Measurements from ENCODE around the gene CCDC172.

Gene CCDC172

GRCh38 chr10:116324227-116324950 is at the start of gene CCDC172:
TSS of gene CCDC172 (plus strand) at chr10:116324448. CDS start at chr10:116325012, 564 bp downstream.
- no peaks in the 10 kb centered on the region for H3K36me3 ChIP-seq (ENCODE audit: control insufficient read depth, insufficient read depth, low read length)
- no peaks in the 10 kb centered on the region for H3K9me3 ChIP-seq (ENCODE audit: control insufficient read depth, low read length)
- H3K27me3 ChIP-seq (ENCODE audit: control insufficient read depth, insufficient read depth, low read length), result no peaks in the 10 kb centered on the region
- no peaks in the 10 kb centered on the region for H3K4me1 ChIP-seq (ENCODE audit: control insufficient read depth, insufficient read depth, low read length)
- H3K4me3 ChIP-seq (ENCODE audit: low read length), result no peak within 1 kb of the TSS
- no peak within 1 kb of the TSS for H3K9ac ChIP-seq (ENCODE audit: low read length)

GRCh38 chr10:116276981-116277380 is 47.3 kb upstream of the CCDC172 start:
- Histone ChIP-seq H3K36me3 (ENCODE audit: control insufficient read depth, insufficient read depth, low read length) (no peaks in the 10 kb centered on the region), H3K27me3 (ENCODE audit: control insufficient read depth, insufficient read depth, low read length) (peaks cover 35% of the 10 kb centered on the region), H3K4me3 (ENCODE audit: low read length) (no peak overlapping the region), H3K4me1 (ENCODE audit: control insufficient read depth, insufficient read depth, low read length) (peaks cover 11% of the 10 kb centered on the region), H3K9me3 (ENCODE audit: control insufficient read depth, low read length) (no peaks in the 10 kb centered on the region), H3K9ac (ENCODE audit: low read length) (no peak overlapping the region)

GRCh38 chr10:116278846-116279245 is 45.4 kb upstream of the CCDC172 start:
- Histone ChIP-seq H3K27me3 (ENCODE audit: control insufficient read depth, insufficient read depth, low read length) (peaks cover 19% of the 10 kb centered on the region), H3K4me3 (ENCODE audit: low read length) (no peak overlapping the region), H3K9ac (ENCODE audit: low read length) (no peak overlapping the region), H3K36me3 (ENCODE audit: control insufficient read depth, insufficient read depth, low read length) (no peaks in the 10 kb centered on the region), H3K9me3 (ENCODE audit: control insufficient read depth, low read length) (no peaks in the 10 kb centered on the region), H3K4me1 (ENCODE audit: control insufficient read depth, insufficient read depth, low read length) (peaks cover under 1% of the 10 kb centered on the region)

GRCh38 chr10:116281775-116282174 is 42.5 kb upstream of the CCDC172 start:
- Histone ChIP-seq H3K9ac (ENCODE audit: low read length) (no peak overlapping the region), H3K27me3 (ENCODE audit: control insufficient read depth, insufficient read depth, low read length) (no peaks in the 10 kb centered on the region)

GRCh38 chr10:116286626-116287200 is 37.5 kb upstream of the CCDC172 start:
- no peaks in the 10 kb centered on the region for H3K36me3 ChIP-seq (ENCODE audit: control insufficient read depth, insufficient read depth, low read length)
- no peaks in the 10 kb centered on the region for H3K4me1 ChIP-seq (ENCODE audit: control insufficient read depth, insufficient read depth, low read length)
- no peak overlapping the region for H3K4me3 ChIP-seq (ENCODE audit: low read length)
- H3K9ac ChIP-seq (ENCODE audit: low read length), result no peak overlapping the region
- no peaks in the 10 kb centered on the region for H3K27me3 ChIP-seq (ENCODE audit: control insufficient read depth, insufficient read depth, low read length)
- no peaks in the 10 kb centered on the region for H3K9me3 ChIP-seq (ENCODE audit: control insufficient read depth, low read length)

More at GRCh38 chr10:116281775-116282174, 42.5 kb upstream of the CCDC172 start:
- Histone ChIP-seq H3K36me3 (ENCODE audit: control insufficient read depth, insufficient read depth, low read length) (no peaks in the 10 kb centered on the region), H3K4me1 (ENCODE audit: control insufficient read depth, insufficient read depth, low read length) (no peaks in the 10 kb centered on the region), H3K9me3 (ENCODE audit: control insufficient read depth, low read length) (no peaks in the 10 kb centered on the region), H3K4me3 (ENCODE audit: low read length) (no peak overlapping the region)

GRCh38 chr10:116287906-116288501 is 36.2 kb upstream of the CCDC172 start:
- Histone ChIP-seq H3K36me3 (ENCODE audit: control insufficient read depth, insufficient read depth, low read length) (no peaks in the 10 kb centered on the region), H3K9ac (ENCODE audit: low read length) (no peak overlapping the region), H3K4me1 (ENCODE audit: control insufficient read depth, insufficient read depth, low read length) (no peaks in the 10 kb centered on the region), H3K4me3 (ENCODE audit: low read length) (no peak overlapping the region), H3K9me3 (ENCODE audit: control insufficient read depth, low read length) (no peaks in the 10 kb centered on the region), H3K27me3 (ENCODE audit: control insufficient read depth, insufficient read depth, low read length) (no peaks in the 10 kb centered on the region)

- Histone ChIP-seq H3K9ac (ENCODE audit: low read length) (no peak overlapping the region), H3K9me3 (ENCODE audit: control insufficient read depth, low read length) (no peaks in the 10 kb centered on the region), H3K27me3 (ENCODE audit: control insufficient read depth, insufficient read depth, low read length) (no peaks in the 10 kb centered on the region), H3K4me1 (ENCODE audit: control insufficient read depth, insufficient read depth, low read length) (no peaks in the 10 kb centered on the region), H3K4me3 (ENCODE audit: low read length) (no peak overlapping the region), H3K36me3 (ENCODE audit: control insufficient read depth, insufficient read depth, low read length) (no peaks in the 10 kb centered on the region)
Measured at GRCh38 chr10:116289652-116290051, 34.6 kb upstream of the CCDC172 start.

- no peaks in the 10 kb centered on the region for H3K4me1 ChIP-seq (ENCODE audit: control insufficient read depth, insufficient read depth, low read length)
- H3K27me3 ChIP-seq (ENCODE audit: control insufficient read depth, insufficient read depth, low read length), result no peaks in the 10 kb centered on the region
- no peaks in the 10 kb centered on the region for H3K36me3 ChIP-seq (ENCODE audit: control insufficient read depth, insufficient read depth, low read length)
- H3K9me3 ChIP-seq (ENCODE audit: control insufficient read depth, low read length), result no peaks in the 10 kb centered on the region
- no peak overlapping the region for H3K9ac ChIP-seq (ENCODE audit: low read length)
- H3K4me3 ChIP-seq (ENCODE audit: low read length), result no peak overlapping the region
Measured at GRCh38 chr10:116292493-116292892, 31.8 kb upstream of the CCDC172 start.

GRCh38 chr10:116296291-116296721 is 27.9 kb upstream of the CCDC172 start:
- Histone ChIP-seq H3K36me3 (ENCODE audit: control insufficient read depth, insufficient read depth, low read length) (no peaks in the 10 kb centered on the region), H3K9ac (ENCODE audit: low read length) (no peak overlapping the region), H3K4me1 (ENCODE audit: control insufficient read depth, insufficient read depth, low read length) (no peaks in the 10 kb centered on the region), H3K9me3 (ENCODE audit: control insufficient read depth, low read length) (no peaks in the 10 kb centered on the region), H3K27me3 (ENCODE audit: control insufficient read depth, insufficient read depth, low read length) (no peaks in the 10 kb centered on the region), H3K4me3 (ENCODE audit: low read length) (no peak overlapping the region)

- Histone ChIP-seq H3K27me3 (ENCODE audit: control insufficient read depth, insufficient read depth, low read length) (no peaks in the 10 kb centered on the region), H3K9me3 (ENCODE audit: control insufficient read depth, low read length) (no peaks in the 10 kb centered on the region), H3K4me1 (ENCODE audit: control insufficient read depth, insufficient read depth, low read length) (no peaks in the 10 kb centered on the region)
Measured at GRCh38 chr10:116298586-116298985, 25.7 kb upstream of the CCDC172 start.

GRCh38 chr10:116300542-116300941 is 23.7 kb upstream of the CCDC172 start:
- Histone ChIP-seq H3K4me3 (ENCODE audit: low read length) (no peak overlapping the region), H3K27me3 (ENCODE audit: control insufficient read depth, insufficient read depth, low read length) (no peaks in the 10 kb centered on the region), H3K9me3 (ENCODE audit: control insufficient read depth, low read length) (no peaks in the 10 kb centered on the region), H3K4me1 (ENCODE audit: control insufficient read depth, insufficient read depth, low read length) (no peaks in the 10 kb centered on the region), H3K36me3 (ENCODE audit: control insufficient read depth, insufficient read depth, low read length) (no peaks in the 10 kb centered on the region), H3K9ac (ENCODE audit: low read length) (no peak overlapping the region)

More at GRCh38 chr10:116298586-116298985, 25.7 kb upstream of the CCDC172 start:
- Histone ChIP-seq H3K9ac (ENCODE audit: low read length) (no peak overlapping the region), H3K4me3 (ENCODE audit: low read length) (no peak overlapping the region), H3K36me3 (ENCODE audit: control insufficient read depth, insufficient read depth, low read length) (no peaks in the 10 kb centered on the region)

- H3K9me3 ChIP-seq (ENCODE audit: control insufficient read depth, low read length), result no peaks in the 10 kb centered on the region
- H3K4me1 ChIP-seq (ENCODE audit: control insufficient read depth, insufficient read depth, low read length), result no peaks in the 10 kb centered on the region
- no peaks in the 10 kb centered on the region for H3K36me3 ChIP-seq (ENCODE audit: control insufficient read depth, insufficient read depth, low read length)
- no peak overlapping the region for H3K4me3 ChIP-seq (ENCODE audit: low read length)
- no peak overlapping the region for H3K9ac ChIP-seq (ENCODE audit: low read length)
- no peaks in the 10 kb centered on the region for H3K27me3 ChIP-seq (ENCODE audit: control insufficient read depth, insufficient read depth, low read length)
Measured at GRCh38 chr10:116304923-116305322, 19.3 kb upstream of the CCDC172 start.

All from mucosa of stomach (tissue), 1 donor.